Stimulated activated naive CD8-positive, alpha-beta T cell treated with anti-CD3 and anti-CD28 coated beads, Interleukin-15, Interleukin-2, amounts not matched to agents 100 ng/mL and 50 ng/mL, for 24 hours (primary cell): ENCODE data around the gene MS4A3.

ENCODE experiments used
- H3K27ac Mint-ChIP-seq: one replicate; pipeline ENCODE4 v1.8.0; 2021; ENCODE audit warnings: mild to moderate bottlenecking, mixed read lengths
- H3K27me3 Mint-ChIP-seq: one replicate; pipeline ENCODE4 v1.8.0; 2021; ENCODE audit warnings: mixed read lengths
- H3K36me3 Mint-ChIP-seq: one replicate; pipeline ENCODE4 v1.8.0; 2021; ENCODE audit warnings: low read depth, mixed read lengths
- H3K4me1 Mint-ChIP-seq: one replicate; pipeline ENCODE4 v1.8.0; 2021; ENCODE audit warnings: low read depth, mixed read lengths
- H3K4me3 Mint-ChIP-seq: one replicate; pipeline ENCODE4 v1.8.0; 2021; ENCODE audit warnings: mild to moderate bottlenecking, mixed read lengths
- H3K9me3 Mint-ChIP-seq: one replicate; pipeline ENCODE4 v1.8.0; 2021; ENCODE audit warnings: mixed read lengths

The MS4A3 gene

GRCh38 chr11:60116996-60117790, 60.7 kb downstream of the MS4A3 start:
- H3K36me3 Mint-ChIP-seq, result no peaks in the 10 kb centered on the region
- no peaks in the 10 kb centered on the region for H3K9me3 Mint-ChIP-seq
- H3K4me1 Mint-ChIP-seq, result no peaks in the 10 kb centered on the region
- no peak overlapping the region for H3K4me3 Mint-ChIP-seq
- H3K27me3 Mint-ChIP-seq, result peaks cover 24% of the 10 kb centered on the region
- H3K27ac Mint-ChIP-seq, result no peak overlapping the region

DNA sequence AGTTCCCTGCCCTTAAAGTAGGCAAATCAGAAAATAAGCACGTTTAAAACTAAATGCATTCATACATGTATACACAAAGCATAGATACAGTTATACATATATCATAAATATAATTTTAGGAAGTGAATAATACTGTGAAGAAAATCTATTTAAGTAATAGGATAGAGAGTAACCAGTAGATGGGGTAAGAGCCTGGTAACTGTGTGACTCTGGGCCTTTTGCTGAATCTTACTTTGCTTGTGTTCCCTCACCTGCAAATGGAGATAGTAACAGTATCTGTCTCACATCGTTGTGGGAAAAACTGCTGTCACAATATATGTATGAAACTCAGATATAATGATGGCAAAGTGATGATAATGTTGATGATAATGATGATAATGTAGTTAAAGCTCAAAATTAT, 61.9 kb downstream of the MS4A3 start:
- Mint-ChIP-seq H3K4me1 (no peaks in the 10 kb centered on the region), H3K4me3 (no peak overlapping the region), H3K27ac (no peak overlapping the region), H3K36me3 (no peaks in the 10 kb centered on the region), H3K9me3 (no peaks in the 10 kb centered on the region), H3K27me3 (peaks cover 25% of the 10 kb centered on the region)

- H3K4me1 Mint-ChIP-seq, result no peaks in the 10 kb centered on the region
- H3K27ac Mint-ChIP-seq, result no peak overlapping the region
- no peaks in the 10 kb centered on the region for H3K36me3 Mint-ChIP-seq
- H3K27me3 Mint-ChIP-seq, result peaks cover 23% of the 10 kb centered on the region
- no peaks in the 10 kb centered on the region for H3K9me3 Mint-ChIP-seq
- no peak overlapping the region for H3K4me3 Mint-ChIP-seq
These were observed 63.2 kb downstream of the MS4A3 start for GRCh38 chr11:60119710-60120109.
